Upper lobe of right lung (tissue), 1 donor: ENCODE measurements around the gene RNF123. TPM values are rescaled to one million over a fixed set of nuclear protein-coding genes. Genes with fewer than 3 reads are reported as not detected.

Source experiments
- ATAC-seq: fragments of 200-7000 bp; cut with Tn5 transposase; one replicate; pipeline ENCODE4 v1.9.1; 2020; ENCODE audit warnings: mild to moderate bottlenecking, moderate library complexity
- DNase-seq: peaks from one replicate; pipeline ENCODE4 v3.0.0-alpha.2; 2020
- H3K27ac ChIP-seq: fragments of 200-600 bp; one replicate; pipeline ENCODE4 v1.8.0; 2022
- H3K27me3 ChIP-seq: fragments of 200-600 bp; one replicate; pipeline ENCODE4 v1.8.0; 2022; ENCODE audit warnings: mild to moderate bottlenecking
- H3K36me3 ChIP-seq: fragments of 200-600 bp; one replicate; pipeline ENCODE4 v1.8.0; 2022
- H3K4me1 ChIP-seq: fragments of 200-600 bp; one replicate; pipeline ENCODE4 v1.8.0; 2022
- H3K4me3 ChIP-seq: fragments of 200-600 bp; one replicate; pipeline ENCODE4 v1.8.0; 2022; ENCODE audit warnings: mild to moderate bottlenecking
- H3K9me3 ChIP-seq: fragments of 200-600 bp; one replicate; pipeline ENCODE4 v1.8.0; 2022
- intact Hi-C: fragments of 100-400 bp; cut with DNase I; formaldehyde crosslinking; loops from one replicate; pipeline ENCODE4 v1.11.0; 2022
- total RNA-seq: library from RNA; stranded (reverse); fragmentation: NEBNext Ultra II Directional; extraction: Animal tissue kit (Norgen Biotek cat#: 25700); gene quantifications from one replicate; pipeline ENCODE4 v1.2.1, GENCODE V29; 2021
- TF ChIP-seq, protein P1 (sequence below): fragments of 200-600 bp; IDR thresholded peaks from one replicate; pipeline ENCODE4 v1.8.0; 2022; ENCODE audit warnings: antibody characterized with exemption
- donor health status: DM: no; HTN: yes; CAD: no; lungs with severe emphysema.

RNF123 gene
- total RNA-seq, 1 donor from 2014 or later = 41.4 TPM

DNA sequence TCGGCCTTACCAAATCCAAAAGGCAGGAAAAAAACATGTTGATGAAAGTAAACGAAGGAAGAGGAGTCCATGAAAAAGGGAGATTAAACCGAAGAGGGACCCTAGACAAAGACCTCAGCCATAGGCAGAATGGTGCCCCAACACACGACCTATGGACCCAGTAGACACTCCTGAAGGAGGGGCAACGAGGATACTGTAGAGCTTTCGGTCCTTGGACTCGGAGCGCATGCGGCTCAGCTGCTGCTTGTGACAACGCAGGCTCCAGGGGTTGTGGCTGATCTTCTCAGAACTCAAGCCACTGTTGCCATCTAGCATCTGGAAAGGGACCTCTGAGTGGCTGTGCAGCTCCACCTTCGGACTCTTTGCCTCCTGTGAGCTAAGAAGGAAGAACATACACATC is 43.2 kb downstream of the RNF123 start:
- Histone ChIP-seq H3K27me3 (no peaks in the 10 kb centered on the region), H3K27ac (no peak overlapping the region), H3K4me3 (no peak overlapping the region), H3K4me1 (peaks cover 7% of the 10 kb centered on the region), H3K36me3 (peaks cover 82% of the 10 kb centered on the region), H3K9me3 (no peaks in the 10 kb centered on the region)
- DNase-seq (no peak), ATAC-seq (no peak)
- TF ChIP-seq, protein P1, sequence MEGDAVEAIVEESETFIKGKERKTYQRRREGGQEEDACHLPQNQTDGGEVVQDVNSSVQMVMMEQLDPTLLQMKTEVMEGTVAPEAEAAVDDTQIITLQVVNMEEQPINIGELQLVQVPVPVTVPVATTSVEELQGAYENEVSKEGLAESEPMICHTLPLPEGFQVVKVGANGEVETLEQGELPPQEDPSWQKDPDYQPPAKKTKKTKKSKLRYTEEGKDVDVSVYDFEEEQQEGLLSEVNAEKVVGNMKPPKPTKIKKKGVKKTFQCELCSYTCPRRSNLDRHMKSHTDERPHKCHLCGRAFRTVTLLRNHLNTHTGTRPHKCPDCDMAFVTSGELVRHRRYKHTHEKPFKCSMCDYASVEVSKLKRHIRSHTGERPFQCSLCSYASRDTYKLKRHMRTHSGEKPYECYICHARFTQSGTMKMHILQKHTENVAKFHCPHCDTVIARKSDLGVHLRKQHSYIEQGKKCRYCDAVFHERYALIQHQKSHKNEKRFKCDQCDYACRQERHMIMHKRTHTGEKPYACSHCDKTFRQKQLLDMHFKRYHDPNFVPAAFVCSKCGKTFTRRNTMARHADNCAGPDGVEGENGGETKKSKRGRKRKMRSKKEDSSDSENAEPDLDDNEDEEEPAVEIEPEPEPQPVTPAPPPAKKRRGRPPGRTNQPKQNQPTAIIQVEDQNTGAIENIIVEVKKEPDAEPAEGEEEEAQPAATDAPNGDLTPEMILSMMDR = no peak
- intact Hi-C loops = no loop called here

DNA sequence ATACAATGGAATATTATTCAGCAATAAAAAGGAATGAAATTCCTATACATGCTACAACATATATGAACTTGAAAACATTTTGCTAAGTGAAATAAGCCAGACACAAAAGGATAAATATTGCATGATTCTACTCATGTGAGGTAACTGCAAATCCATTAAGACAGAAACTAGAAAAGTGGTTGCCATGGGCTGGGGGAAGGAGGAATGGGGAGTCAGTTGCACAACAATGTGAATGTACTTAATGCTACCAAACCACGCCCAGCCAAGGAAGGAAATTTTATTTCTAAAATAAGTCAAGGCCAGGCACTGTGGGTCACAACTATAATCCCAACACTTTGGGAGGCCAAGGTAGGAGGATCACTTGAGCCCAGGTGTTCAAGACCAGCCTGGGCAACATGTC is 44.2 kb downstream of the RNF123 start:
- ATAC-seq (peak; percentile 22), DNase-seq (no peak)
- TF ChIP-seq, protein P1 = no peak
- H3K4me1 ChIP-seq = peaks cover 7% of the 10 kb centered on the region
- H3K9me3 ChIP-seq = no peaks in the 10 kb centered on the region
- no peak overlapping the region for H3K4me3 ChIP-seq
- H3K36me3 ChIP-seq = peaks cover 86% of the 10 kb centered on the region
- no peak overlapping the region for H3K27ac ChIP-seq
- H3K27me3 ChIP-seq = no peaks in the 10 kb centered on the region
- intact Hi-C loops = no loop called here

DNA sequence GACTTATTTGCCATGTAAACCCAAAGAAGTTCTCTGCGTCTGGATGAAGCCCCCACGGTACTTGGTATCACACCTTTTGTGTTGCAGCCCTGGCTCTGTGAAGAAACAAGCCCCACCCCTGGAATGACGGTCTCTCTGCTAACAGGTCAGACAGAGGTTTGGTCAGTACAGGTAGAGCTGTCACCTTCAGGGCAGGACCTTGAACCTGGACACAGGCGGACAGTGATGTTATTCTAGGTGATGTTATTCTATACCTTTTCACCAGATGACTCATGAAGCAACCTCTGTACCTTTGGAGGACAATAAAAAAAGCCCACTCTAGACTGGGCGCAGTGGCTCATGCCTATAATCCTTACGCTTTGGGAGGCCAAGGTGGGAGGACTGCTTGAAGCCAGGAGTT is 45.4 kb downstream of the RNF123 start:
- DNase-seq = no peak
- intact Hi-C loops = no loop called here
- Histone ChIP-seq H3K27ac (no peak overlapping the region), H3K4me1 (peaks cover 7% of the 10 kb centered on the region), H3K9me3 (no peaks in the 10 kb centered on the region), H3K36me3 (peaks cover 87% of the 10 kb centered on the region), H3K4me3 (no peak overlapping the region), H3K27me3 (no peaks in the 10 kb centered on the region)
- ATAC-seq = no peak
- TF ChIP-seq, protein P1 = no peak

DNA sequence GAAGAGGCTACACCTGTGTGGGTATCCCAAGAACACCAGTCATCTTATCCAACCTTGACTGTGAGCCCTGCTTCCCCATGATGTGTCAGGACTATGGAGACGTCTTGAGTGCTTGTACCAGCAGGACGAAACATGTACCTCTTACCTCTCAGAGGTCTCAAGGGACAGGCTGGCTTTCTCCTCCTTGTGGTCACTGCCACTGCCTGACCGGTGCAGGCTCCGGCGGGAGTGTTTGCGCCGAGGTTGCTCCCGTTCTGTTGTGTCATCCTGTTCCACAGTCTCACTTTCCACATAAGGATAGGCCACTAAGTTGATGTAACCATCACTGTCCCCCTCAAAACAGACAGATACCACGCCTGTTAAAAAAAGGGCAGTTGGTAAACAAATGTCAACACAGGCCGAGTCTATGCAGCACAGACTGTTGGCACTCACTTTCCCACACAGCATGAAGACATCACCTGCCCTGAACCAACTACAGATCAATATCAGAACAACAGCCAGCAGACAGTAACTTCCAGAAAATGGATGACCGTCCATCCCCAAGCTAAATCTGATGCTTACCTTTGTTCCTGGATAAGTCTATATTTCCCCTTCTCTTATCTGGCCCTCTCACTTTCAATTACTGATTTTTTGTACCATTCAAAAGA is 48.8 kb downstream of the RNF123 start:
- no peak for DNase-seq
- intact Hi-C loops = no loop called here
- ATAC-seq = no peak
- no peaks in the 10 kb centered on the region for H3K27me3 ChIP-seq
- peaks cover 7% of the 10 kb centered on the region for H3K4me1 ChIP-seq
- no peak overlapping the region for H3K4me3 ChIP-seq
- TF ChIP-seq, protein P1 = no peak
- peaks cover 67% of the 10 kb centered on the region for H3K36me3 ChIP-seq
- H3K9me3 ChIP-seq = no peaks in the 10 kb centered on the region
- no peak overlapping the region for H3K27ac ChIP-seq

DNA sequence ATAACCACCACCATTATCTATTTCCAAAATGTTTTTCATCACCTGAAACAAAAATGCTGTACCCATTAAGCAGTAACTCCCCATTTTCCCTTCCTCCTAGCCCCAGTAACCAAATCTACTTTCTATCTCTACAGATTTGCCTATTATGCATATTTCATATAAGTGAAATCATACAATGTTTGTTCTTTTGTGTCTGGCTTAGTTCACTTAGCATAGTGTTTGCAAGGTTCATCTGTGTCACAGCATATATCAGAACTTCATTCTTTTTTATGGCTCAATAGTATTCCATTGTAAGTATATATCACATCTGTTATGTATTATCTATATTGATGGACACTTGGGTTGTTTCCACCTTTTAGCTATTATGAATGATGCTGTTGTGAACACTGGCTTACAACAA is 51.1 kb downstream of the RNF123 start:
- TF ChIP-seq, protein P1 = no peak
- H3K9me3 ChIP-seq = no peaks in the 10 kb centered on the region
- no peaks in the 10 kb centered on the region for H3K4me1 ChIP-seq
- H3K27me3 ChIP-seq = no peaks in the 10 kb centered on the region
- DNase-seq (no peak), ATAC-seq (no peak)
- intact Hi-C loops = no loop called here
- no peak overlapping the region for H3K27ac ChIP-seq
- no peak overlapping the region for H3K4me3 ChIP-seq
- H3K36me3 ChIP-seq = peaks cover 60% of the 10 kb centered on the region

DNA sequence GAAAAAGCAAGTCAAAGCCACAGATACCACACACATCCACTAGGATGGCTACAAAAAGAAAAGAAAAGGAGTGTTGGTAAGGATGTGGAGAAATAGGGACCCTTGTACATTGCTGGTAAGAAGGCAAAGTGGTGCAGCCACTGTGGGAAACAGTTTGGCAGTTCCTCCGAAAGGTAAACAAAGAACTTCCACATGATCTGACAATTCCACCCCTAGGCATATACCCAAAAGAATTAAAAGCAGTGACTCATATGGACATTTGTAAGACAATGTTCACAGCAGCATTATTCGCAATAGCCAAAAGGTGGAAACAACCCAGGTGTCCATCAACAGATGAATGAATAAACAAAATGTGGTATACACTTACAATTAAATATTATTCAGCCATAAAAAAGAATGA is 56.6 kb downstream of the RNF123 start:
- ATAC-seq = no peak
- no peaks in the 10 kb centered on the region for H3K4me1 ChIP-seq
- no peak overlapping the region for H3K27ac ChIP-seq
- peaks cover 51% of the 10 kb centered on the region for H3K36me3 ChIP-seq
- intact Hi-C loops = no loop called here
- no peaks in the 10 kb centered on the region for H3K27me3 ChIP-seq
- H3K9me3 ChIP-seq = no peaks in the 10 kb centered on the region
- H3K4me3 ChIP-seq = no peak overlapping the region
- no peak for DNase-seq
- TF ChIP-seq, protein P1 = no peak
